Fibroblast of skin of scalp (primary cell): Measurements from ENCODE around the gene ATP9B.
A peak's percentile ranks its signal among the peaks of the same experiment; 100 is the strongest.

Experiments
- DNase-seq: peaks from one replicate; pipeline ENCODE4 v3.0.0-alpha.2; 2013

ATP9B gene

GRCh38 chr18:79383388-79384056, 314.3 kb downstream of the ATP9B start:
- DNase-seq = no peak

GRCh38 chr18:79384151-79384807, 315.1 kb downstream of the ATP9B start:
- no peak for DNase-seq

- DNase-seq = no peak
Observed at GRCh38 chr18:79384834-79385233, 315.6 kb downstream of the ATP9B start.

- no peak for DNase-seq
Observed at GRCh38 chr18:79385326-79385707, 316.1 kb downstream of the ATP9B start.

- DNase-seq = no peak
Observed at GRCh38 chr18:79385708-79386341, 316.6 kb downstream of the ATP9B start.

- no peak for DNase-seq
Observed at GRCh38 chr18:79386547-79386946, 317.4 kb downstream of the ATP9B start.

GRCh38 chr18:79387214-79387613, 318.0 kb downstream of the ATP9B start:
- no peak for DNase-seq

GRCh38 chr18:79387615-79388014, 318.4 kb downstream of the ATP9B start:
- no peak for DNase-seq

GRCh38 chr18:79388043-79388442, 318.8 kb downstream of the ATP9B start:
- no peak for DNase-seq

GRCh38 chr18:79389689-79390088, 320.5 kb downstream of the ATP9B start:
- DNase-seq = no peak

GRCh38 chr18:79392226-79392625, 323.0 kb downstream of the ATP9B start:
- no peak for DNase-seq

GRCh38 chr18:79393181-79393634, 324.0 kb downstream of the ATP9B start:
- no peak for DNase-seq

- DNase-seq = peak; percentile 85
Observed at GRCh38 chr18:79393635-79394533, 324.7 kb downstream of the ATP9B start.

GRCh38 chr18:79394534-79395307, 325.5 kb downstream of the ATP9B start:
- DNase-seq = peak; percentile 73

- no peak for DNase-seq
Observed at GRCh38 chr18:79395308-79395640, 326.1 kb downstream of the ATP9B start.

GRCh38 chr18:79395761-79396404, 326.7 kb downstream of the ATP9B start, which contains the start of gene NFATC1:
Gene NFATC1 (plus strand): TSS chr18:79395930. CDS start chr18:79396225, 295 bp downstream.
- peak; percentile 75 for DNase-seq

GRCh38 chr18:79396431-79397246, 327.4 kb downstream of the ATP9B start:
- peak; percentile 49 for DNase-seq

GRCh38 chr18:79397247-79397829, 328.1 kb downstream of the ATP9B start:
- no peak for DNase-seq

GRCh38 chr18:79397830-79398761, 328.9 kb downstream of the ATP9B start:
- DNase-seq = no peak
